Gastroesophageal sphincter (tissue), 4 donors: ENCODE data around the gene TPCN1. TPM values are rescaled to one million over a fixed set of nuclear protein-coding genes. Genes with fewer than 3 reads are reported as not detected.

ENCODE experiments used
- ATAC-seq: fragments of 150-250 bp; one replicate; pipeline ENCODE4 v1.9.1; 2016; ENCODE audit warnings: mild to moderate bottlenecking, moderate library complexity
- H3K27ac ChIP-seq, 4 donors: fragments of 200-600 bp; sonication (generic) in 3 of 4; 1 replicate in 3 of 4; 2 replicates in 1 of 4; pipeline ENCODE4 v1.5.1; 2016 to 2019
- H3K27me3 ChIP-seq: fragments of 200-600 bp; sonication (generic); one replicate; pipeline ENCODE4 v1.5.1; 2019
- H3K36me3 ChIP-seq, 2 donors: fragments of 200-600 bp; sonication (generic); one replicate each; pipeline ENCODE4 v1.5.1; 2019; ENCODE audit warnings: control low read depth in 1 of 2
- H3K4me1 ChIP-seq, 3 donors: fragments of 200-600 bp; sonication (generic); 1 replicate in 2 of 3; 2 replicates in 1 of 3; pipeline ENCODE4 v1.5.1; 2016 to 2019; ENCODE audit warnings: control low read depth in 2 of 3
- H3K4me3 ChIP-seq, 2 donors: fragments of 200-600 bp; sonication (generic); one replicate each; pipeline ENCODE4 v1.5.1; 2019; ENCODE audit warnings: mild to moderate bottlenecking in 1 of 2, moderate library complexity in 1 of 2
- H3K9me3 ChIP-seq, 3 donors: fragments of 200-600 bp; sonication (generic); one replicate each; pipeline ENCODE4 v1.5.1; 2017 to 2019; ENCODE audit warnings: control low read depth in 2 of 3
- EP300 ChIP-seq: sonication (generic); formaldehyde crosslinking; IDR thresholded peaks from one replicate; pipeline ENCODE4 v1.6.1; 2017; ENCODE audit warnings: antibody characterized with exemption, mild to moderate bottlenecking
- POLR2A ChIP-seq, 2 donors: fragments of 450-650 bp; IDR thresholded peaks; one replicate each; pipeline ENCODE4 v1.6.1; 2017; ENCODE audit warnings: antibody characterized with exemption in 2 of 2, mild to moderate bottlenecking in 2 of 2, moderate library complexity in 1 of 2
- POLR2AphosphoS5 ChIP-seq: sonication (generic); formaldehyde crosslinking; IDR thresholded peaks from one replicate; pipeline ENCODE4 v1.6.1; 2017; ENCODE audit warnings: antibody characterized with exemption
- WGBS, 2 donors: methylation state at CpG; one replicate each; pipeline ENCODE4 v1.1.5; 2018; ENCODE audit warnings: low coverage in 1 of 2; 5-methylcytosine and 5-hydroxymethylcytosine counted together
- total RNA-seq, 4 donors: library from RNA; depleted of rRNA; stranded (reverse); fragments of >200 nt; gene quantifications; one replicate each; pipeline ENCODE4 v1.1.0, GENCODE V29; 2016
- TF ChIP-seq, protein P1 (sequence below), 4 experiments: fragments of 200-600 bp in 2 of 4; fragments of 450-650 bp in 2 of 4; sonication (generic) in 1 of 4; IDR thresholded peaks; one replicate each; pipeline ENCODE4 v1.5.1; 2017 to 2019; ENCODE audit warnings: antibody characterized with exemption in 4 of 4, mild to moderate bottlenecking in 2 of 4, moderate library complexity in 2 of 4

Gene TPCN1
- total RNA-seq, 4 donors from 2014 or later, result 24.0 to 47.0 (median 37.3) TPM

DNA sequence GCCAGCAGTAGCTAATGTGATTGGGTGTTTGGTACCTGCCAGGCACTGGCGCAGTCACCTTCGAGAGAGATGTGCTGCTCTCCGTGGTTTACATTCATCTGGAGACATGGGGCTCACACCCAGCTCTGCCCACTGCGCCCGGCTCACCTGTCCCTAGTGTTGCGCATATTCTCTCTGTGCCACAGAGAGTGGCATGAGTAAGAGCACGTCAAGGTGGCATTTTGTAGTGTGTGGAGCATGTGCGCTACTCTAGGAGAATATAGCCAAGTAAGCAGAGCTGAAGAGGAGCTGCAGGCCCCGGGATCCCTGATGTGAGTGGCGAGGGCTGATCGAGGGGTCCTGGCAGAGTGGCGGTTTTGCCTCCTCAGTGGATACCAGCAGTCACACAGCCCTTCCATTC is 46.9 kb downstream of the TPCN1 start:
- no peaks in the 10 kb centered on the region for H3K27me3 ChIP-seq
- no peak for ATAC-seq
- TF ChIP-seq EP300 (no peak), POLR2AphosphoS5 (no peak)
- TF ChIP-seq, protein P1, sequence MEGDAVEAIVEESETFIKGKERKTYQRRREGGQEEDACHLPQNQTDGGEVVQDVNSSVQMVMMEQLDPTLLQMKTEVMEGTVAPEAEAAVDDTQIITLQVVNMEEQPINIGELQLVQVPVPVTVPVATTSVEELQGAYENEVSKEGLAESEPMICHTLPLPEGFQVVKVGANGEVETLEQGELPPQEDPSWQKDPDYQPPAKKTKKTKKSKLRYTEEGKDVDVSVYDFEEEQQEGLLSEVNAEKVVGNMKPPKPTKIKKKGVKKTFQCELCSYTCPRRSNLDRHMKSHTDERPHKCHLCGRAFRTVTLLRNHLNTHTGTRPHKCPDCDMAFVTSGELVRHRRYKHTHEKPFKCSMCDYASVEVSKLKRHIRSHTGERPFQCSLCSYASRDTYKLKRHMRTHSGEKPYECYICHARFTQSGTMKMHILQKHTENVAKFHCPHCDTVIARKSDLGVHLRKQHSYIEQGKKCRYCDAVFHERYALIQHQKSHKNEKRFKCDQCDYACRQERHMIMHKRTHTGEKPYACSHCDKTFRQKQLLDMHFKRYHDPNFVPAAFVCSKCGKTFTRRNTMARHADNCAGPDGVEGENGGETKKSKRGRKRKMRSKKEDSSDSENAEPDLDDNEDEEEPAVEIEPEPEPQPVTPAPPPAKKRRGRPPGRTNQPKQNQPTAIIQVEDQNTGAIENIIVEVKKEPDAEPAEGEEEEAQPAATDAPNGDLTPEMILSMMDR (IDR thresholded peaks at IDR 0.05), result no peak
- H3K9me3 ChIP-seq, result no peaks in the 10 kb centered on the region
- WGBS, 2 donors, result 100% methylated on average over 1 of the region's 12 CpGs; no CpG with 5 or more reads in 1 of the 2 donors
- H3K27ac ChIP-seq, result no peak overlapping the region
- H3K36me3 ChIP-seq, result peaks cover 0 to 91% of the 10 kb centered on the region in 2 donors
- H3K4me3 ChIP-seq, result no peak overlapping the region
- peaks cover 0 to 34% (median 14%) of the 10 kb centered on the region in 3 donors for H3K4me1 ChIP-seq

DNA sequence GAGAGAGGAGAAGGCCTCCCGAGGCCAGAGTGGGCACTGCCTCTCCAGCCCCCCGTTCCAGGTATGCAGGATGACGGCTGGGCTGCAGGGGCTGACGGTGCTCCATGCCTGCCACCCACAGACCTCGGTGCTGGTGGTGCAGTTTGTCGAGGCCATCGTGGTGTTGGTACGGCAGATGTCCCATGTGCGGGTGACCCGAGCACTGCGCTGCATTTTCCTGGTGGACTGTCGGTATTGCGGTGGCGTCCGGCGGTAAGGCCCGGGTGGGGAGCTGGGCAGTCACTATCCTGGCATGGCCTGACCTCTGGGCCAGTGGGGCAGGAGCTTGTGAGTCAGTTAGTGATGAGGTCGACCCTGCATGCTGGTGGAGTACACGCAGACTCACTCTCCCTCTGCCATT is 47.4 kb downstream of the TPCN1 start:
- Histone ChIP-seq H3K4me1 (peaks cover 0 to 34% (median 12%) of the 10 kb centered on the region in 3 donors), H3K36me3 (peaks cover 0 to 91% of the 10 kb centered on the region in 2 donors), H3K27me3 (no peaks in the 10 kb centered on the region), H3K4me3 (no peak overlapping the region), H3K27ac (no peak overlapping the region), H3K9me3 (no peaks in the 10 kb centered on the region)
- TF ChIP-seq POLR2AphosphoS5 (no peak), POLR2A (IDR thresholded peaks at IDR 0.05) (no peak), EP300 (no peak)
- TF ChIP-seq, protein P1 (IDR thresholded peaks at IDR 0.05), result no peak
- WGBS, 2 donors, result 90% methylated on average over 2 of the region's 19 CpGs; no CpG with 5 or more reads in 1 of the 2 donors
- no peak for ATAC-seq

DNA sequence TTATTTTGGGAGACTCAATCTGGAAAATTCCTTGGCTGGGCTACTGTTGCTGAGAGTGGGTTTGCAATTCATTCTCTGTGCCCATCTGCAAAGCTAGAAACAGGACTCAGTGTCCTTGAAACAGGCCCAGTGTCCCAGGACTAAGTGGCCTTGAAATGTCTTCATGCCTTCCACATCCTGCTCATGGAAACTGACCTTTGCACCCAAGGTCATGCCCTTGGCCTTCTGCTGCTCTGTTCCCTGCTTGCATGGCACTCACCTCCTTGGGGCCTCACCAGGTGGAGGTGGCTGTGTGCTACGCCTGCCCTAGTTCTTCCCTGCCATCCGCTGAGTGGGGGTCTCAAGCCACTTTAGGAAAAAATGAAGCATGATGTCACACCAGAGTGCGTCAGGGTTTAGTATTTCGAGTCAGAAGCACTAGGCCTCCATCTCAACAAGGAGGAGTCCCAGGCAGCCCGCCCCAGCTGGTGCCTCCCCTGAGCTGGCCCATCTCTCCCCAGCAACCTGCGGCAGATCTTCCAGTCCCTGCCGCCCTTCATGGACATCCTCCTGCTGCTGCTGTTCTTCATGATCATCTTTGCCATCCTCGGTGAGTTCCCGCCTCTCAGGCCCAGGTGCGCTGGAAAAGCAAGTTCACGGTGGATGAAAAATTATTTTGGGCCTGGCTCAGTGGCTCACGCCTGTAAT is 48.1 kb downstream of the TPCN1 start:
- Histone ChIP-seq H3K36me3 (peaks cover 0 to 93% of the 10 kb centered on the region in 2 donors), H3K4me3 (no peak overlapping the region), H3K9me3 (no peaks in the 10 kb centered on the region), H3K27ac (no peak overlapping the region), H3K27me3 (no peaks in the 10 kb centered on the region), H3K4me1 (peaks cover 0 to 30% (median 10%) of the 10 kb centered on the region in 3 donors)
- WGBS, 2 donors, result 95 to 100% methylated on average over 2 to 3 of the region's 12 CpGs
- TF ChIP-seq, protein P1 (IDR thresholded peaks at IDR 0.05), result no peak
- no peak for TF ChIP-seq EP300
- no peak for TF ChIP-seq POLR2A (IDR thresholded peaks at IDR 0.05)
- TF ChIP-seq POLR2AphosphoS5, result no peak
- no peak for ATAC-seq

DNA sequence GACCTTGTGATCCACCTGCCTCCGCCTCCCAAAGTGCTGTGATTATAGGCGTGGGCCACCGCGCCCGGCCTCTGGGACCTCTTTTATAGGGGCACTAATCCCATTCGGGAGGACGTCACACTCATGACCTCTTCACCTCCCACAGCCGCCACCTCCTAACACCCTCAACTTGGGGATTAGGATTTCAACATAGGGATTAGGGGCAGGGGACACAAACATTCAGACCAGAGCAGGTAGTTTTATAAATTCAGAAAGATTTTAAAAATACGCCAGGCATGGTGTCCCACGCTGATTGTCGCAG is 49.4 kb downstream of the TPCN1 start:
- Histone ChIP-seq H3K36me3 (peaks cover 0 to 96% of the 10 kb centered on the region in 2 donors), H3K4me3 (no peak overlapping the region), H3K4me1 (peaks cover 0 to 30% (median 10%) of the 10 kb centered on the region in 3 donors), H3K27me3 (no peaks in the 10 kb centered on the region), H3K9me3 (no peaks in the 10 kb centered on the region), H3K27ac (peak overlapping the region in 2 of 4 donors; percentile 72 to 77)
- TF ChIP-seq EP300 (no peak), POLR2A (IDR thresholded peaks at IDR 0.05) (no peak), POLR2AphosphoS5 (no peak)
- TF ChIP-seq, protein P1 (IDR thresholded peaks at IDR 0.05), result no peak
- WGBS, 2 donors, result 88 to 100% methylated on average over 5 to 11 of the region's 11 CpGs
- ATAC-seq, result no peak

DNA sequence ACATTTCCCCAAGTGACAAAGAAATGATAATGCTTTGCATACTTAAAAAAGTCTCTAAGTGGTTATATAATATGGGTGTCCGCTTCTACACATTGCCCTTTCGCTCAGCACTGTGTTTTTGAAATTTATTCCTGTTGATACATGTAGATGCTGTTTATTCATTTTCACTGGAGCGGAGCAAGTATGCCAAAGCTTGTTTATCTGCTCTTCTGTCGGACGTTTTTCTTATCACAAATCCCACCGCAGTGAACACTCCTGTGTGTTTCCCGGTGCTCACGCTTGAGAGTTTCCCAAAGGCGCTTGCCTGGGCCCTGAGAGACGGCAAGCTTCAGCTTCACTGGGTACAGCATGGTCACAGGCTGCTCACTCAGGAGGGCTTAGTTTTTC is 50.2 kb downstream of the TPCN1 start:
- no peak for ATAC-seq
- peak overlapping the region in 3 of 4 donors; percentile 72 to 80 (median 77) for H3K27ac ChIP-seq
- H3K9me3 ChIP-seq, result no peaks in the 10 kb centered on the region
- WGBS, 2 donors, result 59 to 92% methylated on average over 4 to 8 of the region's 10 CpGs
- peaks cover 0 to 30% (median 10%) of the 10 kb centered on the region in 3 donors for H3K4me1 ChIP-seq
- no peak overlapping the region for H3K4me3 ChIP-seq
- H3K27me3 ChIP-seq, result no peaks in the 10 kb centered on the region
- peaks cover 0 to 96% of the 10 kb centered on the region in 2 donors for H3K36me3 ChIP-seq
- TF ChIP-seq, protein P1 (IDR thresholded peaks at IDR 0.05), result no peak
- no peak for TF ChIP-seq EP300
- TF ChIP-seq POLR2AphosphoS5, result no peak
- no peak for TF ChIP-seq POLR2A (IDR thresholded peaks at IDR 0.05)
